Middle frontal gyrus (tissue), 1 donor: Measurements from ENCODE around the gene ZCCHC3.

Experiments
- DNase-seq: peaks from one replicate; pipeline ENCODE4 v3.0.0-alpha.2; 2015; ENCODE audit warnings: low spot score; ENCODE audit errors: extremely low spot score

ZCCHC3 gene

GRCh38 chr20:284172-284571 is 13.2 kb upstream of the ZCCHC3 start:
- no peak for DNase-seq

- no peak for DNase-seq
These were observed 10.9 kb upstream of the ZCCHC3 start for GRCh38 chr20:286508-286907.

- DNase-seq, result no peak
These were observed 8.2 kb upstream of the ZCCHC3 start for GRCh38 chr20:288956-289692.

- no peak for DNase-seq
These were observed 7.7 kb upstream of the ZCCHC3 start for GRCh38 chr20:289693-290083.

GRCh38 chr20:290084-290831 is 7.1 kb upstream of the ZCCHC3 start, which contains the start of gene C20orf96:
Gene C20orf96, minus strand, starts transcription at chr20:290750. Its CDS starts 140 bp downstream, at chr20:290610.
- DNase-seq, result peak; percentile 82

- no peak for DNase-seq
These were observed 2.8 kb upstream of the ZCCHC3 start for GRCh38 chr20:294602-295001.

- no peak for DNase-seq
These were observed 1.6 kb upstream of the ZCCHC3 start for GRCh38 chr20:295804-296203.

GRCh38 chr20:297925-298775 is 780 bp downstream of the ZCCHC3 start:
- peak; percentile 36 for DNase-seq

- no peak for DNase-seq
These were observed 1.5 kb downstream of the ZCCHC3 start for GRCh38 chr20:298776-299391.

GRCh38 chr20:300345-300990 is 3.1 kb downstream of the ZCCHC3 start:
- DNase-seq, result no peak

- no peak for DNase-seq
These were observed 4.8 kb downstream of the ZCCHC3 start for GRCh38 chr20:301886-302848.

- no peak for DNase-seq
These were observed 8.4 kb downstream of the ZCCHC3 start for GRCh38 chr20:305745-306144.

GRCh38 chr20:308427-309038 is 11.2 kb downstream of the ZCCHC3 start:
- DNase-seq, result no peak

- DNase-seq, result no peak
These were observed 12.0 kb downstream of the ZCCHC3 start for GRCh38 chr20:309306-309840.

GRCh38 chr20:309841-310644 is 12.7 kb downstream of the ZCCHC3 start:
- DNase-seq, result peak; percentile 100

- DNase-seq, result no peak
These were observed 13.3 kb downstream of the ZCCHC3 start for GRCh38 chr20:310645-311044.

GRCh38 chr20:311609-312008 is 14.2 kb downstream of the ZCCHC3 start:
- no peak for DNase-seq

- DNase-seq, result no peak
These were observed 14.7 kb downstream of the ZCCHC3 start for GRCh38 chr20:312067-312466.
